OCI-LY1 (cell line): Measurements from ENCODE around the gene STKLD1.

Experiments
- EZH2 ChIP-seq: fragments of 200-600 bp; sonication (generic), shearing (Covaris generic); IDR thresholded peaks from 2 replicates; pipeline ENCODE4 v1.8.0; 2017; ENCODE audit warnings: borderline replicate concordance, mixed run types, mild to moderate bottlenecking, antibody characterized with exemption, low read length, moderate library complexity, mixed read lengths
- TF ChIP-seq, protein P1 (sequence below): fragments of 200-600 bp; sonication (generic), shearing (Covaris generic); IDR thresholded peaks from 2 replicates; pipeline ENCODE4 v1.5.1; 2017; ENCODE audit warnings: mild to moderate bottlenecking, antibody characterized with exemption, low read length, moderate library complexity, mixed read lengths

- TF ChIP-seq EZH2 = no peak
- TF ChIP-seq, protein P1, sequence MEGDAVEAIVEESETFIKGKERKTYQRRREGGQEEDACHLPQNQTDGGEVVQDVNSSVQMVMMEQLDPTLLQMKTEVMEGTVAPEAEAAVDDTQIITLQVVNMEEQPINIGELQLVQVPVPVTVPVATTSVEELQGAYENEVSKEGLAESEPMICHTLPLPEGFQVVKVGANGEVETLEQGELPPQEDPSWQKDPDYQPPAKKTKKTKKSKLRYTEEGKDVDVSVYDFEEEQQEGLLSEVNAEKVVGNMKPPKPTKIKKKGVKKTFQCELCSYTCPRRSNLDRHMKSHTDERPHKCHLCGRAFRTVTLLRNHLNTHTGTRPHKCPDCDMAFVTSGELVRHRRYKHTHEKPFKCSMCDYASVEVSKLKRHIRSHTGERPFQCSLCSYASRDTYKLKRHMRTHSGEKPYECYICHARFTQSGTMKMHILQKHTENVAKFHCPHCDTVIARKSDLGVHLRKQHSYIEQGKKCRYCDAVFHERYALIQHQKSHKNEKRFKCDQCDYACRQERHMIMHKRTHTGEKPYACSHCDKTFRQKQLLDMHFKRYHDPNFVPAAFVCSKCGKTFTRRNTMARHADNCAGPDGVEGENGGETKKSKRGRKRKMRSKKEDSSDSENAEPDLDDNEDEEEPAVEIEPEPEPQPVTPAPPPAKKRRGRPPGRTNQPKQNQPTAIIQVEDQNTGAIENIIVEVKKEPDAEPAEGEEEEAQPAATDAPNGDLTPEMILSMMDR = no peak
Measured at GRCh38 chr9:133345596-133345995, 30.6 kb upstream of the STKLD1 start.
